NCI-H146 treated with DMSO at 0.1 percent for 48 hours (cell line): Measurements from ENCODE around the gene POU6F2.

Experiments used
- DNase-seq: peaks from one replicate; lab custom pipeline; 2025; ENCODE audit not compliant: unreplicated experiment; lab: John Stamatoyannopoulos, UW

POU6F2 gene

GRCh38 chr7:39430441-39430840, 452.7 kb downstream of the POU6F2 start:
- DNase-seq, result no peak

GRCh38 chr7:39430909-39431641, 453.4 kb downstream of the POU6F2 start:
- no peak for DNase-seq

GRCh38 chr7:39432368-39432767, 454.7 kb downstream of the POU6F2 start:
- DNase-seq, result no peak

- no peak for DNase-seq
Measured at GRCh38 chr7:39432807-39433416, 455.2 kb downstream of the POU6F2 start.

GRCh38 chr7:39433550-39433949, 455.8 kb downstream of the POU6F2 start:
- DNase-seq, result no peak

GRCh38 chr7:39434012-39434411, 456.3 kb downstream of the POU6F2 start:
- DNase-seq, result no peak

GRCh38 chr7:39446546-39446945, 468.8 kb downstream of the POU6F2 start:
- no peak for DNase-seq

GRCh38 chr7:39451901-39452300, 474.2 kb downstream of the POU6F2 start:
- DNase-seq, result no peak

GRCh38 chr7:39453743-39454355, 476.1 kb downstream of the POU6F2 start:
- DNase-seq, result no peak

GRCh38 chr7:39458061-39458745, 480.5 kb downstream of the POU6F2 start:
- DNase-seq, result no peak

- DNase-seq, result no peak
Measured at GRCh38 chr7:39459636-39460035, 481.9 kb downstream of the POU6F2 start.

GRCh38 chr7:39460486-39460885, 482.8 kb downstream of the POU6F2 start:
- DNase-seq, result no peak

- no peak for DNase-seq
Measured at GRCh38 chr7:39461263-39461820, 483.6 kb downstream of the POU6F2 start.

GRCh38 chr7:39463252-39463651, 485.5 kb downstream of the POU6F2 start:
- no peak for DNase-seq

- DNase-seq, result no peak
Measured at GRCh38 chr7:39464350-39465054, 486.8 kb downstream of the POU6F2 start.

GRCh38 chr7:39465055-39465929, 487.6 kb downstream of the POU6F2 start:
- no peak for DNase-seq

GRCh38 chr7:39468261-39468660, 490.6 kb downstream of the POU6F2 start:
- DNase-seq, result no peak

- no peak for DNase-seq
Measured at GRCh38 chr7:39468808-39469374, 491.2 kb downstream of the POU6F2 start.

- DNase-seq, result no peak
Measured at GRCh38 chr7:39480901-39481300, 503.2 kb downstream of the POU6F2 start.
